Cardiac muscle cell (in vitro differentiated cells and primary cell): ENCODE measurements around the gene ISM2. TPM values are rescaled to one million over a fixed set of nuclear protein-coding genes. Genes with fewer than 3 reads are reported as not detected.
"Not testable (repeated sequence)": the region's sequence is repeated elsewhere in the genome, so short reads cannot be mapped to it uniquely, and the experiment has no call there.

Experiments used
- DNase-seq, 2 donors: peaks; one replicate each; pipeline versions ENCODE4 v3.0.0 to v3.0.0-alpha.2; 2010 to 2017; ENCODE audit warnings: low read depth in 1 of 2, low spot score in 1 of 2
- H3K27ac ChIP-seq: fragments of 200-600 bp; sonication (generic); 2 replicates; pipeline ENCODE4 v1.5.1; 2016
- H3K27me3 ChIP-seq: fragments of 200-600 bp; sonication (generic); 2 replicates; pipeline ENCODE4 v1.6.0; 2016; ENCODE audit warnings: control low read depth
- H3K36me3 ChIP-seq: fragments of 200-600 bp; sonication (generic); 2 replicates; pipeline ENCODE4 v1.5.1; 2016; ENCODE audit warnings: control low read depth
- H3K4me1 ChIP-seq: fragments of 200-600 bp; sonication (generic); 2 replicates; pipeline ENCODE4 v1.8.1; 2017; ENCODE audit warnings: low read depth, mild to moderate bottlenecking, mixed run types
- H3K4me3 ChIP-seq: fragments of 200-600 bp; sonication (generic); 2 replicates; pipeline ENCODE4 v1.5.1; 2016; ENCODE audit warnings: mild to moderate bottlenecking
- H3K9me3 ChIP-seq: fragments of 200-600 bp; sonication (generic); 2 replicates; pipeline ENCODE4 v1.5.1; 2017; ENCODE audit warnings: low read depth, mild to moderate bottlenecking, control low read depth
- polyA plus RNA-seq: library from polyadenylated mRNA; unstranded; fragments of >200 nt; fragmentation: Nextera tagmentation; extraction: Ambion mirVana; gene quantifications from 2 replicates; pipeline ENCODE4 v1.2.1, GENCODE V29; 2016
- total RNA-seq: library from RNA; depleted of rRNA; stranded (reverse); fragments of >200 nt; gene quantifications from 2 replicates; pipeline ENCODE4 v1.2.3, GENCODE V29; 2016
- TF ChIP-seq, protein P1 (sequence below): IDR thresholded peaks from 2 replicates; pipeline ENCODE4 v1.5.1; 2012; ENCODE audit warnings: low read depth, mild to moderate bottlenecking, low read length

ISM2 gene
- total and polyA plus RNA-seq, 2 experiments from 2014 or later, result 0.83 TPM; not detected in 1

GRCh38 chr14:77529213-77529612 lies 30.6 kb upstream of the ISM2 start:
- TF ChIP-seq, protein P1, sequence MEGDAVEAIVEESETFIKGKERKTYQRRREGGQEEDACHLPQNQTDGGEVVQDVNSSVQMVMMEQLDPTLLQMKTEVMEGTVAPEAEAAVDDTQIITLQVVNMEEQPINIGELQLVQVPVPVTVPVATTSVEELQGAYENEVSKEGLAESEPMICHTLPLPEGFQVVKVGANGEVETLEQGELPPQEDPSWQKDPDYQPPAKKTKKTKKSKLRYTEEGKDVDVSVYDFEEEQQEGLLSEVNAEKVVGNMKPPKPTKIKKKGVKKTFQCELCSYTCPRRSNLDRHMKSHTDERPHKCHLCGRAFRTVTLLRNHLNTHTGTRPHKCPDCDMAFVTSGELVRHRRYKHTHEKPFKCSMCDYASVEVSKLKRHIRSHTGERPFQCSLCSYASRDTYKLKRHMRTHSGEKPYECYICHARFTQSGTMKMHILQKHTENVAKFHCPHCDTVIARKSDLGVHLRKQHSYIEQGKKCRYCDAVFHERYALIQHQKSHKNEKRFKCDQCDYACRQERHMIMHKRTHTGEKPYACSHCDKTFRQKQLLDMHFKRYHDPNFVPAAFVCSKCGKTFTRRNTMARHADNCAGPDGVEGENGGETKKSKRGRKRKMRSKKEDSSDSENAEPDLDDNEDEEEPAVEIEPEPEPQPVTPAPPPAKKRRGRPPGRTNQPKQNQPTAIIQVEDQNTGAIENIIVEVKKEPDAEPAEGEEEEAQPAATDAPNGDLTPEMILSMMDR, result no peak
- Histone ChIP-seq H3K27ac (no peak overlapping the region), H3K9me3 (no peaks in the 10 kb centered on the region), H3K36me3 (peaks cover 2% of the 10 kb centered on the region), H3K4me1 (no peaks in the 10 kb centered on the region), H3K4me3 (no peak overlapping the region), H3K27me3 (no peaks in the 10 kb centered on the region)
- DNase-seq, result no peak

- H3K4me1 ChIP-seq, H3K4me3 ChIP-seq, H3K36me3 ChIP-seq, DNase-seq, H3K9me3 ChIP-seq, H3K27me3 ChIP-seq, H3K27ac ChIP-seq: not testable (repeated sequence)
Observed at GRCh38 chr14:77528701-77529100, 30.1 kb upstream of the ISM2 start.

DNA sequence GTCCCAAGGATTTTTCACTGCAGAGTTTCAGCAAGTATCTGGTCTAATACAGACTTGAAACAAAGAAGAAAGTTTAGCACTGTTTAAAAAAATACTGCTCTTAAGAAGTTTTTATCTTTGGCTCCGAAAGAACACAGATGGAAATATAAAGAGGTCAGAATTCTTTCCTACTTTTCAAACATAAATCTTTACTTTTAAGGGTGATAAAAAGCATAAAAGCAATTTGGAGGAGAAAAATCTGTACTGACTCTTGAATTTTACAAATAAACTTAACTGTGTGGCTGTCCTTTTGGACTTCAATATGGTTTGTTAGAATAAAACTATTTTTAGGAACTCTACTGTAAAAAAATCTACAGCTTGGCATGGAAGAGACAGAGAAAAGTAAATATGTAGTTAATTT lies 27.6 kb upstream of the ISM2 start:
- Histone ChIP-seq H3K27me3 (no peaks in the 10 kb centered on the region), H3K9me3 (no peaks in the 10 kb centered on the region), H3K27ac (no peak overlapping the region), H3K4me3 (no peak overlapping the region), H3K4me1 (no peaks in the 10 kb centered on the region), H3K36me3 (peaks cover 2% of the 10 kb centered on the region)
- DNase-seq, result no peak
- TF ChIP-seq, protein P1, result no peak

- DNase-seq, result no peak
- Histone ChIP-seq H3K4me3 (no peak overlapping the region), H3K27me3 (no peaks in the 10 kb centered on the region), H3K4me1 (no peaks in the 10 kb centered on the region), H3K36me3 (peaks cover 2% of the 10 kb centered on the region), H3K27ac (no peak overlapping the region), H3K9me3 (no peaks in the 10 kb centered on the region)
- TF ChIP-seq, protein P1, result no peak
Observed at GRCh38 chr14:77524536-77524935, 25.9 kb upstream of the ISM2 start.

DNA sequence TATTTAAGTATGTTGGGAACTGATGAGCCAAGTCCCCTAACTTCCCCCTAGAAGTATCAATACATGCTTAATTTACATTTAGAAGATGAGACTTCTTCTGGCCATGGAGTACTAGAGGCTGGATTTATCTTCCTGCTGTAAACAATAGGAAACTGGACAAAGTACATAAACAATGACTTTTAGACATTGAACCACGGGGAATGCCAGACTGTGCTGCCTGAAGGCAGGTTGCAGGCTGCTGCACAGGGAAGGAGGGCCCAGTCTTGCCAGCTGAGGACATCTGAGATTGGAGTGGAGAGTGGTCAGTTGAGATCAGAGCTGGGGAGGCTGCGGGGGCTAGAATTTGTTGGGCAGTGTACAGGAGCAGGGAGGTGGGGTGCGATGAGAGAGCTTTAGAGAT lies 24.5 kb upstream of the ISM2 start:
- Histone ChIP-seq H3K27me3 (no peaks in the 10 kb centered on the region), H3K36me3 (peaks cover 2% of the 10 kb centered on the region), H3K4me1 (no peaks in the 10 kb centered on the region), H3K4me3 (no peak overlapping the region), H3K27ac (no peak overlapping the region), H3K9me3 (no peaks in the 10 kb centered on the region)
- no peak for DNase-seq
- TF ChIP-seq, protein P1, result no peak

DNA sequence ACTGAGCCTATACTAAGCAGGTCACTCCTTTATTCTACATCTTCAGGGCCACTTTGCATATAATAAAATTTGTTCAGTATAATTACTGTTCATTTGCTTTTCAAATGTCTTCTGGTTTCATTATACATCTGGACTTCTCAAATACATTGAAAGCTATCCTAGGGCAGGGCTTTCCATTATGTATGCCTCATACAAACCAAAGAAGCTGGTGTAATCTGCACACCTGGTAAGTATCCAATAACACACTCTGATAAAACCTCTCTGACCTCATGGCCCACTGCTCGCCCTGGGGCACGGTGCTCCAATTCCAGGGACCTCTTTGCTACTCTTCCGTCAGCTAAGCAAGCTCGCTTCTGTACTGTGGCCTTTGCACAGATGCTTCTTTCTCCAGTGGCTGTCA lies 21.9 kb upstream of the ISM2 start:
- Histone ChIP-seq H3K27me3 (no peaks in the 10 kb centered on the region), H3K36me3 (peaks cover 12% of the 10 kb centered on the region), H3K27ac (no peak overlapping the region), H3K4me3 (no peak overlapping the region), H3K9me3 (no peaks in the 10 kb centered on the region), H3K4me1 (no peaks in the 10 kb centered on the region)
- TF ChIP-seq, protein P1, result no peak
- DNase-seq, result no peak
